Large intestine (tissue), 3 donors: ENCODE measurements around the gene DDX25. TPM values are rescaled to one million over a fixed set of nuclear protein-coding genes. Genes with fewer than 3 reads are reported as not detected.

Source experiments
- DNase-seq, 2 donors: peaks; one replicate each; pipeline versions ENCODE4 v3.0.0 to v3.0.0-alpha.2; 2013
- H3K27ac ChIP-seq: one replicate; pipeline ENCODE4 v1.5.1; 2013; ENCODE audit warnings: low read length
- H3K27me3 ChIP-seq: 2 replicates; pipeline ENCODE4 v1.6.1; 2013; ENCODE audit warnings: low read length; ENCODE audit not compliant: control insufficient read depth, insufficient read depth
- H3K36me3 ChIP-seq: 2 replicates; pipeline ENCODE4 v1.6.1; 2013; ENCODE audit warnings: low read length; ENCODE audit not compliant: control insufficient read depth, insufficient read depth
- H3K4me1 ChIP-seq: one replicate; pipeline ENCODE4 v1.6.1; 2013; ENCODE audit warnings: low read length; ENCODE audit not compliant: control insufficient read depth, insufficient read depth
- H3K4me3 ChIP-seq: one replicate; pipeline ENCODE4 v1.5.1; 2013; ENCODE audit warnings: low read length
- H3K9me3 ChIP-seq: one replicate; pipeline ENCODE4 v1.6.1; 2013; ENCODE audit warnings: mild to moderate bottlenecking, low read depth, low read length, moderate library complexity; ENCODE audit not compliant: control insufficient read depth
- WGBS: methylation state at CpG from one replicate; pipeline ENCODE4 v1.1.5; 2013; ENCODE audit warnings: low lambda C conversion rate; ENCODE audit not compliant: insufficient coverage; 5-methylcytosine and 5-hydroxymethylcytosine counted together
- polyA plus RNA-seq: library from polyadenylated mRNA; unstranded; fragments of 120-200 nt; gene quantifications from one replicate; pipeline ENCODE4 v1.2.1, GENCODE V29; 2013

Gene DDX25
- polyA plus RNA-seq, 1 donor = 2.0 TPM

GRCh38 chr11:125978181-125978716 lies 73.9 kb downstream of the DDX25 start:
- Histone ChIP-seq H3K9me3 (no peaks in the 10 kb centered on the region), H3K4me3 (no peak overlapping the region), H3K27ac (peak overlapping the region; percentile 32), H3K4me1 (peaks cover 14% of the 10 kb centered on the region), H3K27me3 (no peaks in the 10 kb centered on the region), H3K36me3 (peaks cover 14% of the 10 kb centered on the region)
- 29% methylated on average over 1 of the region's 6 CpGs for WGBS
- no peak for DNase-seq

Other genes with a start within 250 kb of the DDX25 start
- gene ACRV1, start 223.7 kb upstream of the DDX25 start, polyA plus RNA-seq = 0.27 TPM
- gene PATE1, start 158.2 kb upstream of the DDX25 start, polyA plus RNA-seq = not detected
- gene PATE2, start 125.7 kb upstream of the DDX25 start, polyA plus RNA-seq = 0.07 TPM
- not detected for gene PATE3, start 116.4 kb upstream of the DDX25 start, polyA plus RNA-seq
- 0.04 TPM for gene PATE4, start 71.2 kb upstream of the DDX25 start, polyA plus RNA-seq
- gene HYLS1, start 16.8 kb upstream of the DDX25 start, polyA plus RNA-seq = 6.5 TPM
- gene PUS3, start 1.3 kb upstream of the DDX25 start, polyA plus RNA-seq = 16.2 TPM
- not detected for gene VSIG10L2, start 41.5 kb downstream of the DDX25 start, polyA plus RNA-seq
- gene CDON, start 158.4 kb downstream of the DDX25 start, polyA plus RNA-seq = 22.8 TPM